HT1080 (cell line): ENCODE measurements around the gene ECE1. TPM values are rescaled to one million over a fixed set of nuclear protein-coding genes. Genes with fewer than 3 reads are reported as not detected.
A peak's percentile ranks its signal among the peaks of the same experiment; 100 is the strongest.

ENCODE experiments used
- DNase-seq: peaks from one replicate; pipeline ENCODE4 v3.0.0-alpha.2; 2015; ENCODE audit warnings: low read depth
- total RNA-seq: library from RNA; depleted of rRNA; stranded (reverse); fragments of >200 nt; shearing (Covaris generic); gene quantifications from 2 replicates; pipeline ENCODE4 v1.2.3, GENCODE V29; 2014

Gene ECE1
- total RNA-seq, 1 experiment from 2014 or later = 72.6 TPM

DNA sequence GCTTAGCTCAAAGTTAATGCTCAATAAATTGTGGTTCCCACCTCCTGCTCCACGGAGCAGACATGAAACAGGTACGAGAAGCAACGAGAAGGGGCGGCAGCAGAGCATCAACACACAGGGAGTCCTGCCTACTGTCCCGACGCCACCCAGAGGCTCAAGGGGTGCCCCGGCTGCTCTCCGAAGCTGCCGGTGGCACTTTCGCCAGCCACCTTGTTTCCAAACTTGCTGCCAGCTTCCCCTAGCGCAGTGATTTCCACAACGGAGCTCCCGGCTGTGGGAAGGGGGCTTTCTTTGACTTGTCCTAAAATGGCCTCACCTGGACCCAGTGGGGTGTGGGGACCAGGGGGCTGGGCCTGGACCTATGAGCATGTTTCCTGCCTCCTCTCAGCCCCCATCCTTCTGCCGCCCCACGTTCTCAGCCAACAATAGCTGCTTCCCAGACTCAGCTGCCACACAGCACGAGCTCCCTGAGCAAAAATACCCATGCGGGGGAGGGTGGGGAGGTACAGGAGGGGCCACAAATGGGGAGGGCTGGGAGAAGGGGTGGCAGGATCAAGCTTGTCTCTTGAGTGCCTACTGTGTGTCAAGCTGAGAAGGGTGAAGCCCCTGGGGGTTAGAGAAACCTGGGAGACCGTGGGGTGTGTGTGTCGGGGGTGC is 35.6 kb upstream of the ECE1 start:
- DNase-seq = no peak

DNA sequence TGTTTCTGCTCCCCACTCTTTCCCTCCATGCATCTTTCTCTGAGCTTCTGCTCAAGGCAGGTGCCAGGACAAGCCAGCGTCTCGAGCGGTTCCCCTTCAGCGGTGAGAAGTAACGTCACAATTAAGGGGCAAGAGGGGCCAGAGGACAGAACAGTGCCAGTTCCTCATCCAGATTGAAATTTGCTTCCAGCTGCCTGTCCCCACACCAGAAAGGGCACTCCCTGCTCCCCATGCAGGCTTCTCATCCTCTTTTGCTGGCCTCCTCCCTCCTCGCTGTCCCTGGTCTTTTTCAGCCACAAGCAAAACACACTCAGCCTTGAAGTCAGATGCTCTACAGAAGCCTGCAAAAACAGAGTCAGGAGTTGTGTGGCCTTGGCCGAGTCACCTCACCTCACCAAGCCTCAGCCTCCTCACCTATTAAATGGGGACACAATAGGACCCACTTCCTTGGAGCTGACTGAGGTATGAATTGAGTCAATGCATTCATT is 35.0 kb upstream of the ECE1 start:
- no peak for DNase-seq

DNA sequence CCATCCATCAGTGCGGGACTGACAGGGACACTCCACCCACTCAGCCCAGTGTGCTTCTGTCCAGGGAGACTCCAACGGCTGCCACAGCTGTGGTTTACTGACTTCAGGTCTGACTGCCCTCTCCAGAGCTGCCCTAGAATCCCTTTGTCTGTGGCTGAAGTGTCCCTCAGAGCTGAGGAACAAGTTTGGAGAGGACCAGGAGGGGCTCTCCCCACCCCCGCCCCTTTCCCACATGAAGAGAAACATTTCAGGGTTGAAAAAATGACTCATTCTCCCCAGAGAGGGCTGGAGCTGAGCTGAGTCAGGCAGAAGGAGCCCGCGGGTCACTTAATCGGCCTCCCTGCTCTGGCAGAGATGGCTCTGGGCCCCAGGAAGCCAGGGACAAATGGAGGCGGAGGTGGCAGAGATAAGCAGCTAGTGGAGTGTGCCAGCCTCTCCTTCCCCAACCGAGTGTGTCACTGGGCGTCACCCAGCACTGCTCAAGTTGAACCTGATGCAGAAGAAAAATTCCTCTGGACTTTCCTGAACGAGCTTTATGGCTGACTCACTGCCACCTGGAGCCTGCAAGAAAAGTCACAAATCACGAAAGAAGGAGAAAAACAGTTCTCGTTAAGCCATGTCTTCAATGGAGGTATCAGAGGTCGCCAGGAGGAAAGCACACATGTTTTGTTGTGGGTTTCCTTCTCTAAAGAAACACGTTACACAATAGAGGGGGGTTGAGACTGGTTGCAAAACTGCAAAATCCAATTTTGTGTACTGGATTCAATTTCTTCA is 34.3 kb upstream of the ECE1 start:
- DNase-seq = peak; percentile 96

DNA sequence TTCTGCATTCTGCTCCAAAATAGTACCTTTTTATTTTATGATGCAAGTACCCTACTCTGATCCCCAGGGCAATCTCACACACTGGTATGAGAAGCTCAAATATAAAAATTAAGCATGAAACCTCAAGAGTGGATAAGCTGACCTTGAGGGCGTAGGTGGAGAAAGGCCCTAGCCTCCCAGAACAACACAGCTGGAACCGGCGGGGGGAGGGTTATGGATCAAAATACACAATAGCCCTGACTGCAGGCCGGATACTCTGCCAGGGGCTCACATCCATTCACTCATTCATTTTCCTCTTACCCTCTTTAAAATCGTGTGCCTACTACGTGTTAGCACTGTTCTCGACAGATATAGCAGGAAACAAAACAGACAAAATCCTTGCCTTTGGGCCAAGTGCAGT is 32.8 kb upstream of the ECE1 start:
- DNase-seq = no peak

DNA sequence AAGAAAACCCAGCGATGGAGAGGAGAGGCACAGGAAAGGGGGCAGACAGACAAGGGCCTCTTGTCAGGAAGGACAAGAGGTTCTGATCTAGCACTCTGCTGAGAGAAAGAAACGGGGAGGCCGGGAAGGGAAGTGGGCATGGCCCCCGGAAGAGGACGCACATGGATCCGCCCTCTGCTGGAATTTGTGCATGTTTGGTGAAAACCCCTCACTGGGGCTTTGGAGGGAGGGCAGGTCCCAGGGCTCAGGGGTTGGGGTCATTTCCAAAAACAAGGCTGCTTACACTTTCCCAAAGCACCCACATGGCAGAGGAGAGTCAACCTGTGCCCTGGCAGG is 32.4 kb upstream of the ECE1 start:
- DNase-seq = no peak

DNA sequence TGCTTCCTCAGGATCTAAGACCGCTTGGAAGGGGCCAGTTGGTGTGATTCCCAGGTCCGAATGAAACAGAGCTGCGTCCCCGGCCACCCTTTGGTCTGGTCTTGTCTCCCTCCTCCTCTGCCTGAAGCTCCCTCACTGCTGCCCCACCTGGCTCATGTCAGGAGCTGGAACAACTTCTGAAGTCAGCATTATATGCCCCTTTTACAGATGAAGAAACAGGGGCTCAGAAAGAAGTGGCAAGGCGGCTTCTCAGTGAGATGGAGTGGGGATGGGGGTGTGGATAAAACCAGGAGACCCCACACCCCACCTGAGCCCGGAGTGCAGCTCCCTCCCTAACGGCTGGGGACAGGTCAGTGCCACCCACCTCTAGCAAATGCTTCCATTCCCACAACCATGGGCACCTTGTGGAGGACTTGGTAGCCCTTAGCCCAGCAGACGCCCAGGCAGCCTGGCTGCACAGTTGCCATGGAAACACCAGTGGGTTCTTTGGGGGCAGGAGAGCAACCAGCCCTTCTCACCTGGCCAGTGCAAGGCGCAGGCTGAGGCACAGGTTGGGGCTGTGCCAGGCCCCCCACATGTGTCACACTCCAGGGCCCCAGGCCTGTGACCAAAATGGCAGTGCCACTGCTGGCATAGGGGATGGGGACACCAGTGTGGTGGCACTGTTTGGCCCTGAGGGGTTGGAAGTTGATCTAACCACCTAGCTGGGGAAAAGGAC is 31.9 kb upstream of the ECE1 start:
- no peak for DNase-seq

DNA sequence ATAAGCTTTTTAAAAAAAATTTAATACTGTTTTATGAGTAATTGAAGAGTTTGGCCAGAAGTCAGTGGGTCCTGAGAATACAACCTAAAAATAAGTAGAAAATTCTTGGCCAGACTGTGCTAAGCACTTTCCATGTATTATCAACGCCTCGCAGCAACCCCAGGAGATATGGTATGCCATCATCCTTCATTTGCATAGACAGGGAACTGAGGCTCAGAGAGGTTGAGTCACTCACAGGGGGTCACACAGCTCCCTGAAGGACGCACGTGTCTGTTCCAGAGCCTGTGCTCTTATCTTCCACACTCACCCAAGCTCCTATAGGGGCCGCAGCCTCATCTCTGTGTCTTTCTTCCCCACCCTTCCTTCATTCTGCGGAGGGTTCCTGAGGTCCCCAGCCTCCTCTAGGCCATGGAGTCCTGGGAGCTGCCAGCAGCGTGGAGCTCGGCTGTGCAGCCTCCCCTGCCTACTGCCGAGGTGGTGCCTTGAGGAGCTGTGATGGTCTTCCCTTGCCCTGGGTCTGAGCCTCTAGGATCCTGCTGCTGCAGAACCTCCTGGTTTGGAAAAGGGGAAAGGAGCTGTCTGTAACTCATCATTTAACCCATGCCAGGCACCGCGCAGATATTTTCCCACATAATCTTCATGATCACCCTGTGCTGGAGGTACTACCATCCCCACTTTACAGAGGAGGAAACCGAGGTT is 30.3 kb upstream of the ECE1 start:
- DNase-seq = no peak

DNA sequence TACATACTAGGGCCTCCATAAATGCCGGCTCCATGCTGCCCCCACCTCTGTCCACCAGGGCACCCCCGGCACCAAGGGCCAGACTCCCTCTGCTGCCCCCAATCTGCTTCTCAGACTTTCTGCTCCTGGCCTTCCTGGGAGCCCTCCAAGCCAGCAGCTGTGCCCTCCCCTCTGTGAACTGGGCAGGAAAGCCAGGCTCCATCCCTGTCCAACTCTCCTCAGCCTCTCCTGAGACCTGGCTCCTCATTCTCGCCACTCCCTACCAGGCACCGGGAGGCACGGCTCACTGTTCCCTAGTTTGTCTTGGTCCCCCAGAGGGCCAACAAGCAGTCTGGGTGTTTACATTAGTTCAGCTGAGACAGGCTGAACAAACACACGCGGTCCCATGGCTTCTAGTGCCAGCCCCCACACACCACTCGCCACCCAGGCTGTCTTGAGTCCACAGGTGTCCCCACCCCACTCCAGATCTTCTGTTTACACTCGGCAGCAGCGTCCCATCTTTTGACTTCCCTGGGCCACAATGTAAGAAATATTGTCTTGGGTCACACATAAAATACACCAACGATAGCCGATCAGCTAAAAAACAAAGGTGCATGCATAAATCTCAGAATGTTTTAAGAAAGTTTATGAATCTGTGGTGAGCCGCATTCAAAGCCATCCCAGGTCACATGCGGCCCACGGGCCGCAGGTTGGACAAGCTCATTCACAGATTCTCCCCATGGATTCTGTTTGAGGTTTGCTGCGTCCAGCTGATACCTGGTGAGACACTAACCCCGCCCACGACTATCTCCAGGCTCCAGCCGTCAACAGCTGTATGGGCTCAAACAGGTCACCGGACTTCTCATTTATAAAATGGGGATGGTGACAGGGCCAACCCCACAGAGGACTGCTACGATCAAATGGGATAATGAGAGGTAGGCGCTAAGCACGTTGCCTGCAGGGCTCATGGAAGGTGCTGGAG is 29.5 kb upstream of the ECE1 start:
- no peak for DNase-seq

DNA sequence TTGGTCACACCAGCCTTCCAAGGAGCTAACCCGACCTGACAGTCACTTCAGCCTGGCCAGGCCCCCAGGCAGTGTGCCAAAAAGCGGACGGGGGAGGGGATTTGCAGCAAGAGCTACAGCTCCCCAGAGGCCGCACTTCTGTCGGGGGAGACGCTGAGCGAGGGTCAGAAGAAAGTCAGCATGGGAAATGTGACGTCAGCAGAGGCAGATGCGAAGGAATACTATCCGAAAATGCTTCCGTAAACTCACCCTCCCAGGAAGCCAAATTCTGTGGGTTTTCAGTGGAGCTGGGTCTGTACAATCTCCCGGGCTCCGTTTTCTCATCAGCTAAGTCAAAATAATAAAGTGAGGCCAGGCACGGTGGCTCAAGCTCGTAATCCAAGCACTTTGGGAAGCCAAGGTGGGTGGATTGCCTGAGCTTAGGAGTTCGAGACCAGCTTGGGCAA is 28.5 kb upstream of the ECE1 start:
- DNase-seq = no peak

DNA sequence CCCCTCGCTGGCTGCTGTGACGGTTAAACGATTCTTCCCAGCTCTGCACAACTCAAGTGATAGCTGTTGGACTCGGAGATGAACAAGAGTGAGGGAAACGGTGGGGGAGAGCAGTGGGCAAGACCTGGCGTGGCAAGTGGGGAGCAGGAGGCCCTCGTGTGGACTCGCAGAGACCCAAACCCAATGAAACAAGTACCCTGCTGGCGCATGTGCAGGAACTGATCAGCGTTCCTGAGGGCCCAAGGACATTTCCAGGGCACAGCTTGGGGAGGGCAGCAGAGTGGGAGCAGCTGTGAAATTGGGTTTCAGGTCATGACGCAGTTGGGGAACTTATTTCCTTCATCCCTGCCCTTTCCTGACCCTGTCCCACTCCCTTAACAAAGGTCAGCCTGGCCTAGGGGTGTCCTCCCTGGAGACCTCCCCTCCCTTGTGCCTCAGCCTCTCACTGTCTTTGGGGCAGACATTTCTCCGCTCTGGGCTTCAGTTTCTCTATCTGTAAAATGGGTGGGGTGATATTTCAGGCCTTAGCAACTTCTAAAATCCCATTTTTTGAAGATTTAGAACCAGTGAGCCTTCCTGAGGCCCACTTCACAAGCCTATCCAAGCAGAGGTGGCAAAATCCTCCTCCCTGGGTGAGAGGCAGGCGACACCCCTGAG is 27.9 kb upstream of the ECE1 start:
- no peak for DNase-seq

DNA sequence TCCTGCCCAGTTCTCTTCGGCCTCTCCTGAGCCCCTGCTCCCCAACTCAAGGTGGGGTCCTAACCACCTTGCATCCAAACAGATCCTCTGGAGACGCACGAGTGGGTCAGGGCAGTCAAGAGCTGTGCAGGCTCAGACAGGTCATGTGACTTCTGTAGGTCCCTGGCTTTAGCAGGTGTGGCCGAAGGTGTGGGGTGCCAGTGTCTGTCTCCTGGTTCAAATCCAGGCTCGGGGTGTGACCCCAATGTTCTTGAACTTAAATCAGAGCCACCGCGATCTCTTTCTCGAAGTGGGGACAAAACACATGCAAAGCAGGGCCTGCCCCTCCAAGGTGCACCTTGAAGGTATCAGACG is 27.4 kb upstream of the ECE1 start:
- DNase-seq = no peak

DNA sequence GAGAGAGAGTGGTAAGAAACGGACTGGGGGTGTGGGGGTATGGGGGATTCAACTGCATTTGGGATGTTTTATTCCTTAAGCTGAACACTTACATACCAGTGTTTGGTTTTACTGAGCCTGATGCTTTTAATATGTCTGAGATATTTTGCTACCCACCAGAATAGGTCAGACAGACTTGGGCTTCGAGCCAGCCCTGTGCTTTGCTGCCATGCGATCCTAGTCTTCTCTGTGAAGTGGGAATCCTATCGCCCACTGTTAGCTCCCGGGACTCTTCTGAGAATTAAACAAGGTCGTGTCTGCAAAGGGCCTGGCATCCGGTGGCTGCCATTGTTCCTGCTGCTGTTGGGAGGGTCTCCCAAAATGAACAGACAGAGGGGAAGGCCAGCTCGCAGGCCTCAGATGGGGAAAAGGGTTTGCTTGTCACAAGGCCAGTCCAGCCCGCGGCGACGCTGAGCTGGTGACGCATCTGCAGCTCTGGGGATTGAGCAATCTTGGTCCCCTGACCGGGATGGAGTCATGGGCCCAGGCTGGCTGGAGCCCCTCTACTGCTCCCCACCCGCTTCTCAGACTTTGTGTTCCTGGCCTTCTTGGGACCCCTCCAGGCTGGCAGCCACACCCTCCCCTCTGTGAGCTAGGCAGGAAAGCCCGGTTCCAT is 26.9 kb upstream of the ECE1 start:
- no peak for DNase-seq

DNA sequence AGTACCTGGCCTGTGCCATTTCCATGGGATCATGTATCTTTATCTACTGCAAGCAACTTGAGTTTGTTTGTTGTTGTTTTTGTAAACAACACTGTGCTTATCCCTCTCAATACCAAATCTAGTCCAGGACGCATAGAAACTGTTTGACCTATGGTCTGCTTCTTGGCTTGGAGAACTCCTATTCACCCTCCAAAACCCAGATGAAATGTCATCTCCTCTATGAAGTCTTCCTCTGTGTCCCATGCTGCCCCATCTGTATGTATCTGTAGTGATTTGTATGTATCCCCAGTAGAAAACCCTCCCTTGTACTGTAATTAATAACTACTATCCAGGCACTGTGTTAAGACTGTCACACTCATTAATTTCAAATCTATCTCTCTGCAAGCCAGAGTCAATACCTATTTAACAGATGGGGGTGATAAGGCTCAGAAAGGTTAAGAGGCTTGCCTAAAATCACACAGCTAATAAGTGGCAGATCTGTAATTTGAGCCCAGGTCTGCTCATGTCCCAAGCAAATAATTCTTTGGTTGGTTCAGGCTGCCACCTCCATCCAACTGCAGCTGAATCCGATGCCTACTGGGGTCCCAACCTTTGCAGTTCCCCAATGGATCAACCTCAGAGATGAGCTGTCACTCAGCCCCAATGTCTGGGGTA is 24.6 kb upstream of the ECE1 start:
- no peak for DNase-seq

DNA sequence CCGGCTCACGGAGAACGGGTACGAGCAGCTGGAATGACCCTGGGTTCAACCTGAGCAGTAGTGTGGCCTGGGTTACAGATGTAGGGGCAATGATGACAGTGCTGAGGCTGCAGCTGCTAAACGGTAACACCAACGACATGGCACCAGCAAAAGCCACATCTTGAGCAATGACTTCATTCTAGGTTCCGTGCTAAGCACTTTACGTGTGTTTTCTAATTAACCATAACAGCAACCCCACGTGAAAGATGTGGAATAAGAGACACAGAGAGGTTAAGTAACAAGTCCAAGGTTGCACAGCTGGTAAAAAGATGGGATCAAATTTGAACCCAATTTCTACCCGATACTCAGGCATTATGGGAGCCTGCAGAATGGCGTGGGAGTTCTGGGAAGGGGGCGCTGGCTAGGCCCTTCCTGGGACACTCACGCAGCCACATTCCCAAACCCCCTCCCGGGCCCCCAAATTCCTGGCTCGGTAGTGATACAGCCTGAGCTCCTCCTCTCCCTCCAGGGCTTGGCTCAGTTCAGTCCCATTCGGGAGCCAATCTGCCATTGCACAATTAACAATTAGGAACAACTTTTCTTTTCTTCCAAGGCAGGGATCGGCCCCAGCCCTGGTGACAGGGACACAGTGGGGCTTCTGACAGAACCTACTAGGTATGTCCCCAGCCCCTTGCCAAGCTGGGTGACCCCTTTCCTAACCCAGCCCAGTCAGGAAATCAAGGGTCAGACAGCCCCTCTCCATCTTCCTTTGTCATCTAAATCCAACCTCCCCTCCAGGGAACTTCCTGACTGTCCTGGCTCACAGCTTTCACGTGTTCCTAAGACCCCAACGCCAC is 23.8 kb upstream of the ECE1 start:
- no peak for DNase-seq

DNA sequence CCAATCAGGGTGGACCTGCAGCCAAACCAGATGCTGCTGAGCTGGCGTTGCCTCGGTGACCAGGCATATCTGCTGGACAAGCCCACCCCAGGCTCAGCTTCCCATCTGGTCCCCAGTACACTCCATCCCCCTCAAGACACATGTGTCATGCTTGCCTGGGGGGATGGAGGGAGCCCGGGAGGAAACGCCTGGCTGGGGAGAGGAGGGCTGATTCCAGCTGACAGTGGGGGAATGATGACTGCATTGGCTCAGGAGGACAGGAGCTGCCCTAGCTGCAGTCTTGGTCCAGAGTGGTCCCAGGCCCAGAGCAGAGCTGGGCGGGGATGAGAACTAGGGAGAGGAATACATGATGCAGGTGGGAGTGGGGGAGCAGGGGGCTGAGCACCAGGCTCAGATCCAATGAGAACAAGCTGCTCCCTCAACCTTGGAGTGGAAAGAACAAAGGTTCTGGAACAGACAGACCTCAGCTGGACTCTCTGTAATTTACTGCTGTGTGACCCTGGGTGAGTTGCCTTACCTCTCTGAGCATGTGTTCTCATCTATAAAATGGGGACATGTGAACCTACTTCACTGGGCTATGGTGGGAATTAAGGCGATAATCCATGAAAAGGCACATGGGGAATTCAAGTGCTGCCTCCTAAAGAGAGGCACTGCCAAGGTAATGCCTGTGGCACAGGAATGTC is 23.1 kb upstream of the ECE1 start:
- peak; percentile 78 for DNase-seq

DNA sequence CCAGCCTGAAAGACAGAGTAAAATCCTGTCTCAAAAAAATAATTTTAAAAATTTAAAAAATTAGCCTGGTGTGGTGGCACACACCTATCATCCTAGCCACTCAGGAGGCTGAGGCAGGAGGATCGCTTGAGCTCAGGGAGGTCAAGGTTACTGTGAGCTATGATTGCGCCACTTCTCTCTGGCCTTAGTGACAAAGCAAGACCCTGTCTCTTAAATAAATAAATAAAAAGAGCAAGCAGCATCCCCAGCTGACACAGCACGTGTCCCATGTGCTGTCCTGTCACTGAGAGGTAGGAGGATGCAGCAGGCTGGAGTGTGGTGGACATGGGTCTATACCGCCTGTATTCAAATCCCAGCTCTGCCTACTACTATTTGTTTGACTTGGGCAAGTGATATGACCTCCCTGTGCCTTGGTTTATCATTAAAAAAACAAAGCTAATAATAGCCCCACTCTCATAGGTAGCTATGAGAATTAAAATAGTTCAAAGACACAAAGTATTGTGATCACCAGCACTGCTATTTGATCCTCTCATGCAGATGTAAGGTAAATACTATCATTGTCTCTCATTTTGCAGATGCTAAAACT is 22.2 kb upstream of the ECE1 start:
- no peak for DNase-seq

DNA sequence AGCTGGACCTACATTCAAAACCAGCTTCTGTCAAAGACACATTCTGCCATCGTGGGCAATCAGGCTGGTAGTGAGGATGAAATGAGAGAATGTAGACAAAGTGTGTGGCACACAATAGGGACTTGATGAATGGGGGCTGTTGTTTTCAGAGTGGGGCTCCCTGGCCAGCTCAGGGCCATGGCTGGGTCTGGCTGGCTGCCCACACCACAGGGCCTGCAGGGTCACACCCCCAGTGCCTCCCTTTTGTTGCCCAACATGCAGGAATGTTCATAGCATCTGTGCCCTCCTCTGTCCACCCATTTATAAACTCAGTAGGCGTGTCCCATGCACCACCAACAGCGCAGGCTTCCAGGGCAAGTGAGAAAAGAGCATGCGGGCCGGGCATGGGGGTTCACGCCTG is 20.8 kb upstream of the ECE1 start:
- peak; percentile 35 for DNase-seq
